Upper lobe of right lung (tissue), 1 donor: ENCODE measurements around the gene HP1BP3. TPM values are rescaled to one million over a fixed set of nuclear protein-coding genes. Genes with fewer than 3 reads are reported as not detected.

Experiments
- ATAC-seq: fragments of 200-7000 bp; cut with Tn5 transposase; one replicate; pipeline ENCODE4 v1.9.1; 2020; ENCODE audit warnings: mild to moderate bottlenecking, moderate library complexity
- DNase-seq: peaks from one replicate; pipeline ENCODE4 v3.0.0-alpha.2; 2020
- H3K27ac ChIP-seq: fragments of 200-600 bp; one replicate; pipeline ENCODE4 v1.8.0; 2022
- H3K27me3 ChIP-seq: fragments of 200-600 bp; one replicate; pipeline ENCODE4 v1.8.0; 2022; ENCODE audit warnings: mild to moderate bottlenecking
- H3K36me3 ChIP-seq: fragments of 200-600 bp; one replicate; pipeline ENCODE4 v1.8.0; 2022
- H3K4me1 ChIP-seq: fragments of 200-600 bp; one replicate; pipeline ENCODE4 v1.8.0; 2022
- H3K4me3 ChIP-seq: fragments of 200-600 bp; one replicate; pipeline ENCODE4 v1.8.0; 2022; ENCODE audit warnings: mild to moderate bottlenecking
- H3K9me3 ChIP-seq: fragments of 200-600 bp; one replicate; pipeline ENCODE4 v1.8.0; 2022
- intact Hi-C: fragments of 100-400 bp; cut with DNase I; formaldehyde crosslinking; loops from one replicate; pipeline ENCODE4 v1.11.0; 2022
- total RNA-seq: library from RNA; stranded (reverse); fragmentation: NEBNext Ultra II Directional; extraction: Animal tissue kit (Norgen Biotek cat#: 25700); gene quantifications from one replicate; pipeline ENCODE4 v1.2.1, GENCODE V29; 2021
- TF ChIP-seq, protein P1 (sequence below): fragments of 200-600 bp; IDR thresholded peaks from one replicate; pipeline ENCODE4 v1.8.0; 2022; ENCODE audit warnings: antibody characterized with exemption
- donor health status: DM: no; HTN: yes; CAD: no; lungs with severe emphysema.

HP1BP3 gene
- total RNA-seq, 1 donor from 2014 or later: 249 TPM

DNA sequence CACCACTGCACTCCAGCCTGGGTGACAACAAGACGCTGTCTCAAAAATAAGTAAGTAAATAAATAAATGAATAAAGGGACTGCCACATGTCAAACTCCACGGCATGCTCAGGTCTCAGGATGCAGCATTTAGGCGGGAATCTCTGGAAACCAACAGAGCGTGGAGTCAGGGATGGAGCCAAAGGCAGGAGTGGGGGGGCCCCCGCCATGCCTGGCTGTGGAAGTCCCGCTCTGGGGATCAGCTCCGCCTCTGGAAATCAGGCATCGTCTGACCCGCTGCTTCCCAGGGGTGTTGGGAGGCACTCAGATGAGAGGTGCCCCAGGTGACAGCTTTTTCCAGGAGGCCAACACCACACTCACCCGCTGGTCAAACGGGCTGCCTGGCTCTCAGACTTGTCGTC lies 89.5 kb downstream of the HP1BP3 start:
- no peaks in the 10 kb centered on the region for H3K27me3 ChIP-seq
- intact Hi-C loops: no loop called here
- ATAC-seq (no peak), DNase-seq (no peak)
- H3K27ac ChIP-seq: no peak overlapping the region
- H3K36me3 ChIP-seq: no peaks in the 10 kb centered on the region
- TF ChIP-seq, protein P1, sequence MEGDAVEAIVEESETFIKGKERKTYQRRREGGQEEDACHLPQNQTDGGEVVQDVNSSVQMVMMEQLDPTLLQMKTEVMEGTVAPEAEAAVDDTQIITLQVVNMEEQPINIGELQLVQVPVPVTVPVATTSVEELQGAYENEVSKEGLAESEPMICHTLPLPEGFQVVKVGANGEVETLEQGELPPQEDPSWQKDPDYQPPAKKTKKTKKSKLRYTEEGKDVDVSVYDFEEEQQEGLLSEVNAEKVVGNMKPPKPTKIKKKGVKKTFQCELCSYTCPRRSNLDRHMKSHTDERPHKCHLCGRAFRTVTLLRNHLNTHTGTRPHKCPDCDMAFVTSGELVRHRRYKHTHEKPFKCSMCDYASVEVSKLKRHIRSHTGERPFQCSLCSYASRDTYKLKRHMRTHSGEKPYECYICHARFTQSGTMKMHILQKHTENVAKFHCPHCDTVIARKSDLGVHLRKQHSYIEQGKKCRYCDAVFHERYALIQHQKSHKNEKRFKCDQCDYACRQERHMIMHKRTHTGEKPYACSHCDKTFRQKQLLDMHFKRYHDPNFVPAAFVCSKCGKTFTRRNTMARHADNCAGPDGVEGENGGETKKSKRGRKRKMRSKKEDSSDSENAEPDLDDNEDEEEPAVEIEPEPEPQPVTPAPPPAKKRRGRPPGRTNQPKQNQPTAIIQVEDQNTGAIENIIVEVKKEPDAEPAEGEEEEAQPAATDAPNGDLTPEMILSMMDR: no peak
- no peak overlapping the region for H3K4me3 ChIP-seq
- H3K4me1 ChIP-seq: peaks cover 3% of the 10 kb centered on the region
- H3K9me3 ChIP-seq: no peaks in the 10 kb centered on the region

DNA sequence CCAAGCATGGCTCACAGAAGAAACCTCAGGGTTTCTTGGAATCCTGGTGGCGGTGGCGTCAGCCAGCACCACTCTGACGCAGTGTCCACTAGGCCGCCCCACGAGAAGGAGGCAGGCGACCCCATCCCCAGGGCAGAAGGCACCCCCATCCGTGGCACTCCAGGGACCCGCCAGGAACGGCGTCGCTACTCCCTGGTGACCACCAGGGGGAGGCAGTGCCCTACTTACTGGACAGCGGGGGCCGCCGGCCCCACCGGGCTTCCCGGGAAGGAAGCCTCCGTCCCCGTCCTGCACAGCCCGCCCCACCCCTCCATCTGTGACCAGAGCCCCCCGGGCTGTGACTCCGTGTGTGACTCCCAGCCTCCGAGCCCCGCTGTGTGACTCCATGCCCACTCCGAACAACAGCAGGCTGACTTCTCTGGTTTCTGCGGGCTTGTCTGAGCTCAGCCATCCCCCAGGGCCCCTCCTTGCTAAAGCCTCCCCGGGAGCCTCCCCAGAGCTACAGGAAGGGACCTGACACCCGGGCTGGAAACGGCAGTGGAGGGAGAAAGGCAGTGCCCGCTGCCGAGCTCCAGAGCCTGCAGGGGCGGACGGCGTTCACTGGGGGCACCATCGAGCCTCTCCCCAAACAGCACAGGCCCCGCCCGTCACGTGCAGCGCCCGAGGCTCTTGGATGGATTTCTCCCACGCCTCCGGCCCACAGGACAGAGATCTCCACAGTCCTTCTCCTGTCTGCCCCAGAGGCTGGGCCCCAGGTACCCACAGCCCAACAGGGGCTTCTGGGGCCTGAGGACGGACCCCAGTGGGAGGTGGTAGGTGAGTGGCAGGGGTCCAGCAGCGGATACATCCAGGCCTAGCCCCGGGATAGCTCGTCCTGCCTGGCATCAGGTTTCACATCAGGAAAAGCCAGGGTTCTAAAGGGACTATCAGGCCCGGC lies 90.4 kb downstream of the HP1BP3 start:
- Histone ChIP-seq H3K27me3 (no peaks in the 10 kb centered on the region), H3K36me3 (no peaks in the 10 kb centered on the region), H3K27ac (peak overlapping the region; percentile 76), H3K9me3 (no peaks in the 10 kb centered on the region), H3K4me1 (peaks cover 3% of the 10 kb centered on the region), H3K4me3 (peak overlapping the region; percentile 55)
- ATAC-seq (peak; percentile 94), DNase-seq (peak; percentile 92)
- intact Hi-C loops: no loop called here
- TF ChIP-seq, protein P1: peak; percentile 88

DNA sequence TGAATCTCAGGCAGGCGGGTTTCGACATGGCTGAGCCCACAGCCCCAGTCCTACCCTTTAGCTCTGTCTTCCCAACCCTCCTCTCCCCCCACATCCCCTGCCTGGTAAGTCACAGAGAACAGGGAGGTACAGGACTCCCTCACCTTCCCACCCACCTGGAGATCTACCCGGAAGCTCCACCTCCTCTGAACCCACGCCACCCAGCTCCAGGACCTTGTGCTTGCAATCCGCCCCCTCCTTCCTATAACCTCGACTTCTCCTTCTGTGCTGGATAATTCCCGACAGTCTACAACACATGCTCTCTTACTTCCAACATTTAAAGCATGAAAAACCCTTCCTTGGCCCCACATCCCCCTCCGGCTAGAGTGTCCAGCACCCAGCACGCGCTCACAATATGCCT lies 91.6 kb downstream of the HP1BP3 start:
- no peaks in the 10 kb centered on the region for H3K9me3 ChIP-seq
- ATAC-seq (no peak), DNase-seq (no peak)
- H3K4me1 ChIP-seq: peaks cover 3% of the 10 kb centered on the region
- H3K27ac ChIP-seq: no peak overlapping the region
- H3K36me3 ChIP-seq: no peaks in the 10 kb centered on the region
- no peak overlapping the region for H3K4me3 ChIP-seq
- no peaks in the 10 kb centered on the region for H3K27me3 ChIP-seq
- TF ChIP-seq, protein P1: no peak
- intact Hi-C loops: no loop called here

DNA sequence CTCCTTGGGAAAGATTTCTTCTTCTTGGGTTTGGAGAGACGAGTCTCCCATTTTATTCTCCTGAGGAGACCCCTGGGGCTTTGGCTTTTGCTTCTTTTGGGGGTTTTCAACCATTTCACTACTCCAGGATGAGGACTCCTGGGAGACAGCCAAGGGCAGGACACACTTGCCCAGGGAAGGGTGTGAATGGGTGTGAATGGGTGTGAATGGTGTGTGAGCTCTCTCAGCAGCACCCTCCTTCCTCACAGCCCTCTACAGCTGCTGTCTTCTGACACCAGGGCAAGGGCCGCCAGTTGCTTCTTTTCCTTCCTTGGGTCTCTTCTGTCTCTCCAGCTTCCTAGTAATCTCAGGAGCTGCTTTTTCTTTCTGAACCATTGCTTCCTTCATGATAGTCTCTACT lies 93.5 kb downstream of the HP1BP3 start:
- DNase-seq (no peak), ATAC-seq (no peak)
- Histone ChIP-seq H3K27me3 (no peaks in the 10 kb centered on the region), H3K4me1 (peaks cover 3% of the 10 kb centered on the region), H3K36me3 (no peaks in the 10 kb centered on the region), H3K9me3 (no peaks in the 10 kb centered on the region), H3K4me3 (no peak overlapping the region), H3K27ac (no peak overlapping the region)
- intact Hi-C loops: no loop called here
- TF ChIP-seq, protein P1: no peak

Other genes with a start within 250 kb of the HP1BP3 start
- 0.20 TPM for gene FAM43B, start 234.7 kb downstream of the HP1BP3 start, total RNA-seq
- 8.8 TPM for gene CDA, start 198.2 kb downstream of the HP1BP3 start, total RNA-seq
- gene PINK1, start 153.8 kb downstream of the HP1BP3 start, total RNA-seq: 62.5 TPM
- gene DDOST, start 125.9 kb downstream of the HP1BP3 start, total RNA-seq: 161 TPM
- gene KIF17, start 69.3 kb downstream of the HP1BP3 start, total RNA-seq: 4.6 TPM
- 0.52 TPM for gene SH2D5, start 54.6 kb downstream of the HP1BP3 start, total RNA-seq